ENCODE results near the gene CCDC33.

- TF ChIP-seq CTCF (IDR thresholded peaks at IDR 0.05; ENCODE audit: poor library complexity), result no peak
- TF ChIP-seq EZH2 (IDR thresholded peaks at IDR 0.05; ENCODE audit: borderline replicate concordance), result no peak
Observed at GRCh38 chr15:74345051-74345450, 108.9 kb downstream of the CCDC33 start.
